ENCODE results near the gene TBCC.
"Not testable (repeated sequence)": the region's sequence is repeated elsewhere in the genome, so short reads cannot be mapped to it uniquely, and the experiment has no call there.

Gene TBCC

GRCh38 chr6:42727627-42728026 is 18.3 kb downstream of the TBCC start:
- DNase-seq: no peak

GRCh38 chr6:42727087-42727611 is 18.8 kb downstream of the TBCC start:
- DNase-seq: peak; percentile 5

GRCh38 chr6:42726485-42727086 is 19.3 kb downstream of the TBCC start:
- peak; percentile 71 for DNase-seq

- DNase-seq: no peak
Measured at GRCh38 chr6:42726026-42726425, 19.9 kb downstream of the TBCC start.

GRCh38 chr6:42724825-42725224 is 21.1 kb downstream of the TBCC start:
- no peak for DNase-seq

- no peak for DNase-seq
Measured at GRCh38 chr6:42722497-42722896, 23.4 kb downstream of the TBCC start, which contains the start of gene PRPH2. Gene PRPH2 (minus strand): TSS chr6:42722597. CDS start chr6:42722334, 263 bp downstream.

- DNase-seq: no peak
Measured at GRCh38 chr6:42720739-42721138, 25.2 kb downstream of the TBCC start.

- no peak for DNase-seq
Measured at GRCh38 chr6:42715871-42716270, 30.0 kb downstream of the TBCC start.

- no peak for DNase-seq
Measured at GRCh38 chr6:42714098-42714761, 31.7 kb downstream of the TBCC start.

GRCh38 chr6:42711930-42712329 is 34.0 kb downstream of the TBCC start:
- DNase-seq: no peak

- no peak for DNase-seq
Measured at GRCh38 chr6:42710316-42710715, 35.6 kb downstream of the TBCC start.

- DNase-seq: no peak
Measured at GRCh38 chr6:42709871-42710270, 36.0 kb downstream of the TBCC start.

GRCh38 chr6:42708096-42708495 is 37.8 kb downstream of the TBCC start:
- DNase-seq: no peak

GRCh38 chr6:42707595-42707994 is 38.3 kb downstream of the TBCC start:
- no peak for DNase-seq

- no peak for DNase-seq
Measured at GRCh38 chr6:42704937-42705374, 40.9 kb downstream of the TBCC start.

- no peak for DNase-seq
Measured at GRCh38 chr6:42704251-42704936, 41.5 kb downstream of the TBCC start.

GRCh38 chr6:42702786-42703185 is 43.1 kb downstream of the TBCC start:
- not testable (repeated sequence) for DNase-seq

GRCh38 chr6:42702200-42702599 is 43.7 kb downstream of the TBCC start:
- no peak for DNase-seq

- no peak for DNase-seq
Measured at GRCh38 chr6:42698217-42698616, 47.7 kb downstream of the TBCC start.

- no peak for DNase-seq
Measured at GRCh38 chr6:42697268-42697655, 48.6 kb downstream of the TBCC start.

- DNase-seq: no peak
Measured at GRCh38 chr6:42696526-42697267, 49.2 kb downstream of the TBCC start.

GRCh38 chr6:42694586-42694985 is 51.3 kb downstream of the TBCC start:
- DNase-seq: no peak

All from activated naive CD4-positive, alpha-beta T cell treated with Interleukin-2 at 50 U/mL for 16 hours (primary cell).